ENCODE measurements around the gene IGF2BP2.

Gene IGF2BP2

GRCh38 chr3:185767002-185767688, 57.7 kb downstream of the IGF2BP2 start:
- DNase-seq (ENCODE audit: low read depth in 2 of 2): no peak

GRCh38 chr3:185766329-185767001, 58.4 kb downstream of the IGF2BP2 start:
- no peak for DNase-seq (ENCODE audit: low read depth in 2 of 2)

- no peak for DNase-seq (ENCODE audit: low read depth in 2 of 2)
These were observed 59.9 kb downstream of the IGF2BP2 start for GRCh38 chr3:185764980-185765370.

- no peak for DNase-seq (ENCODE audit: low read depth in 2 of 2)
These were observed 60.5 kb downstream of the IGF2BP2 start for GRCh38 chr3:185764163-185764979.

- DNase-seq (ENCODE audit: low read depth in 2 of 2): no peak
These were observed 61.4 kb downstream of the IGF2BP2 start for GRCh38 chr3:185763347-185764005.

GRCh38 chr3:185760550-185760949, 64.3 kb downstream of the IGF2BP2 start:
- DNase-seq (ENCODE audit: low read depth in 2 of 2): no peak

- DNase-seq (ENCODE audit: low read depth in 2 of 2): no peak
These were observed 64.8 kb downstream of the IGF2BP2 start for GRCh38 chr3:185760088-185760487.

- no peak for DNase-seq (ENCODE audit: low read depth in 2 of 2)
These were observed 65.3 kb downstream of the IGF2BP2 start for GRCh38 chr3:185759512-185759911.

GRCh38 chr3:185758912-185759311, 65.9 kb downstream of the IGF2BP2 start:
- DNase-seq (ENCODE audit: low read depth in 2 of 2): no peak

GRCh38 chr3:185757176-185757575, 67.7 kb downstream of the IGF2BP2 start:
- DNase-seq (ENCODE audit: low read depth in 2 of 2): no peak

GRCh38 chr3:185756477-185756876, 68.4 kb downstream of the IGF2BP2 start:
- DNase-seq (ENCODE audit: low read depth in 2 of 2): no peak

- no peak for DNase-seq (ENCODE audit: low read depth in 2 of 2)
These were observed 69.9 kb downstream of the IGF2BP2 start for GRCh38 chr3:185754920-185755319.

GRCh38 chr3:185753354-185753753, 71.5 kb downstream of the IGF2BP2 start:
- DNase-seq (ENCODE audit: low read depth in 2 of 2): no peak

- no peak for DNase-seq (ENCODE audit: low read depth in 2 of 2)
These were observed 74.1 kb downstream of the IGF2BP2 start for GRCh38 chr3:185750702-185751101.

GRCh38 chr3:185750015-185750414, 74.8 kb downstream of the IGF2BP2 start:
- no peak for DNase-seq (ENCODE audit: low read depth in 2 of 2)

- DNase-seq (ENCODE audit: low read depth in 2 of 2): no peak
These were observed 78.4 kb downstream of the IGF2BP2 start for GRCh38 chr3:185746470-185746869.

- no peak for DNase-seq (ENCODE audit: low read depth in 2 of 2)
These were observed 79.6 kb downstream of the IGF2BP2 start for GRCh38 chr3:185744997-185745843.

GRCh38 chr3:185741586-185741985, 83.3 kb downstream of the IGF2BP2 start:
- no peak for DNase-seq (ENCODE audit: low read depth in 2 of 2)

- DNase-seq (ENCODE audit: low read depth in 2 of 2): no peak
These were observed 84.7 kb downstream of the IGF2BP2 start for GRCh38 chr3:185740133-185740532.

GRCh38 chr3:185739264-185739701, 85.6 kb downstream of the IGF2BP2 start:
- DNase-seq (ENCODE audit: low read depth in 2 of 2): no peak
